Adipocyte (in vitro differentiated cells): ENCODE data around the gene ODC1.

Experiments
- DNase-seq: peaks from one replicate; pipeline ENCODE4 v3.0.0-alpha.2; 2015; ENCODE audit warnings: low read depth
- H3K27me3 ChIP-seq: replicated peaks from 2 replicates; pipeline ENCODE4 v1.7.0; 2013; ENCODE audit warnings: mild to moderate bottlenecking, low read length, moderate library complexity; ENCODE audit not compliant: control insufficient read depth, insufficient read depth
- H3K36me3 ChIP-seq: 2 replicates; pipeline ENCODE4 v1.7.0; 2013; ENCODE audit warnings: low read length, mild to moderate bottlenecking, moderate library complexity; ENCODE audit not compliant: control insufficient read depth, insufficient read depth, severe bottlenecking
- H3K4me1 ChIP-seq: 2 replicates; pipeline ENCODE4 v1.7.0; 2013; ENCODE audit warnings: mild to moderate bottlenecking, low read length, moderate library complexity; ENCODE audit not compliant: control insufficient read depth, insufficient read depth
- H3K4me3 ChIP-seq: 2 replicates; pipeline ENCODE4 v1.7.0; 2013; ENCODE audit warnings: mild to moderate bottlenecking, low read length, moderate library complexity
- H3K9ac ChIP-seq: 2 replicates; pipeline ENCODE4 v1.7.0; 2013; ENCODE audit warnings: mild to moderate bottlenecking, low read length, moderate library complexity
- H3K9me3 ChIP-seq: 2 replicates; pipeline ENCODE4 v1.7.0; 2013; ENCODE audit warnings: mild to moderate bottlenecking, low read length, moderate library complexity; ENCODE audit not compliant: control insufficient read depth

The ODC1 gene

DNA sequence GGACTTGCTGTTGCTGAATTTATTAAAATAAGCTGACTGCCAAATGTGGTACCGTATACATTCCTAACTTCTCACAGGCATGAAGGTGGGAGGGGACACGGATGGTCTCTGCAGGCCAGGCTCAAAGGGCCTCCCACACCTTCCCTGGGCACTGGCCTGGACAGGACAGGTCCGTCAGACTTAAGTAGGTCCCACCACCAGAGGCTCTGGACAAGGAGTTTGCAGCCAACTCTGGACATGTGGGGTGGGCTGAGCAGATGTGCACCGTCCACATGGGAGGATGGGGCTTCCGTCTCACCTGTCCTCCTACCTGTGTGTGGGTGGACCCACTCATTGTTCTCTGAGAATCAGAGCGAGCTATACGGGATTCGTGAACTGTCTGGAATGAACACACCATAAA, 8.2 kb downstream of the ODC1 start:
- no peak overlapping the region for H3K9ac ChIP-seq
- H3K36me3 ChIP-seq = peaks cover 56% of the 10 kb centered on the region
- H3K27me3 ChIP-seq = no peaks in the 10 kb centered on the region
- no peaks in the 10 kb centered on the region for H3K9me3 ChIP-seq
- H3K4me1 ChIP-seq = no peaks in the 10 kb centered on the region
- no peak overlapping the region for H3K4me3 ChIP-seq
- DNase-seq = no peak

DNA sequence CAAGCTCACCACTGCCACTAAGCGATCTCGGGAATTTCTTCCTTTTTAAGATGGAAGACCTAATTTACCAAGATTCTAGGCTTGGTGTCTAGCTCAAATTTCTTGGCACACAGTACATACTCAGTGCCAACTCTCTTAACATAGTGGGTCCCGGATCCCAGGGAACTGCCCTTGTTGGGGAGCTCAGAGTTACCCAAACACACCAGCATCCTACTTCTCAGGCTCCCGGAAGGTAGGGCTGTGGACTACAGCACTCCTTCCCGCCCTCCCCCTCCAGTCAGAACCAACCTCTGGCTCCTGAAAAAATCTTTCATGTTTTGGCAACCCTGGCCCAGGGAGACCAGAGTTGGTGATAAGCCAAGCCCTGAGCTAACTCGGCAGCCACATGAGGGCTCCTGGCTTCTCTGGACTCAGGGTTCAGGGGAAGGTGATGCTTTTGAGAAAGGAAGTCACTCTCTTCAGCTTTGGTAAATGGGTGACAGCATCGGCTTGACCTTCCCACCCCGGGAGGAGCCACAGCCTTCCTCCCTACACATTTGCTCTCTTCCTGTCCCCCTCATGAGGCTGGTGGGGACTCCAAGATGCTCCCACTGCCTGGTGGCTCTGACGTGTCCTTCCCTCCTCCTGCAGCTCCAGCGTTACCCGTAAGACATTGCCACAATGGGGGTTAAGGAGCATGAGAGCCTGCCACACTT, 8.8 kb downstream of the ODC1 start:
- DNase-seq = no peak
- H3K9me3 ChIP-seq = no peaks in the 10 kb centered on the region
- H3K4me1 ChIP-seq = no peaks in the 10 kb centered on the region
- H3K9ac ChIP-seq = no peak overlapping the region
- H3K36me3 ChIP-seq = peaks cover 50% of the 10 kb centered on the region
- no peak overlapping the region for H3K4me3 ChIP-seq
- no peaks in the 10 kb centered on the region for H3K27me3 ChIP-seq

DNA sequence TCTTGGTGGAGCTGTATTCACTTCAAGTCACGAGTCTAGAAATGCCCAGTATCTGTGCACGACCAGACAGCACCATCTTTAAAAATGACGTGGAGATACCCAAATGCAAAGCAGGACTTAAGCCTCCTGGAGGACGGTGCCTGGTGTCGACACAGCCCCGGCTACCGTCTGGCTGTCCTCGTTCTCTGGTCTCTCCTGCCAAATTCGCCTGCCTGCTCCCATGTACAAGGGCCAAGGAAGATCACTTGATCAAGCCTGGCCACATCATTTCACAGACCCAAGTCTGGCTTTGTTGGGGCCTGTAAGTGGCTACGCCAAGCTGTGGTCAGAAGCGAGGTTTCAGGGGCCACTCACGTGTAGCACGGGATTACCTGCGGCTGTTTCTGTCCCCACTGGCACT, 9.4 kb downstream of the ODC1 start:
- DNase-seq = no peak
- peaks cover 43% of the 10 kb centered on the region for H3K36me3 ChIP-seq
- H3K9ac ChIP-seq = no peak overlapping the region

DNA sequence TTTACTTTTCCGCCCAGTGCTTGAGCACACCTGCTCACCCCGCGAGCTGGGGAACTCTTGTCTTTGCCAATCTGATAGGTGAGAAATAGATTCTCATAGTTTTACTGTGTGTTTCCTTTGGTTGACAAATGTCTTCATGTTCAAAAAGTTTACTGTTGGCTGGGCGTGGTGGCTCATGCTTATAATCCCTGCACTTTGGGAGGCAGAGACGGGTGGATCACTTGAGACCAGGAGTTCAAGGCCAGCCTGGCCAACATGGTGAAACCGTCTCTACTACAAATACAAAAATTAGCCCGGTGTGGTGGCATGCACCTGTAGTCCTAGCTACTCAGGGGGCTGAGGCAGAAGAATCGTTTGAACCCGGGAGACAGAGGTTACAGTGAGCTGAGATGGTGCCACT, 10.3 kb downstream of the ODC1 start:
- Histone ChIP-seq H3K36me3 (peaks cover 35% of the 10 kb centered on the region), H3K4me1 (no peaks in the 10 kb centered on the region), H3K9ac (no peak overlapping the region), H3K27me3 (peaks cover 4% of the 10 kb centered on the region), H3K9me3 (no peaks in the 10 kb centered on the region), H3K4me3 (no peak overlapping the region)
- DNase-seq = no peak

More for the DNA sequence above, 9.4 kb downstream of the ODC1 start:
- Histone ChIP-seq H3K27me3 (no peaks in the 10 kb centered on the region), H3K4me3 (no peak overlapping the region), H3K4me1 (no peaks in the 10 kb centered on the region), H3K9me3 (no peaks in the 10 kb centered on the region)

DNA sequence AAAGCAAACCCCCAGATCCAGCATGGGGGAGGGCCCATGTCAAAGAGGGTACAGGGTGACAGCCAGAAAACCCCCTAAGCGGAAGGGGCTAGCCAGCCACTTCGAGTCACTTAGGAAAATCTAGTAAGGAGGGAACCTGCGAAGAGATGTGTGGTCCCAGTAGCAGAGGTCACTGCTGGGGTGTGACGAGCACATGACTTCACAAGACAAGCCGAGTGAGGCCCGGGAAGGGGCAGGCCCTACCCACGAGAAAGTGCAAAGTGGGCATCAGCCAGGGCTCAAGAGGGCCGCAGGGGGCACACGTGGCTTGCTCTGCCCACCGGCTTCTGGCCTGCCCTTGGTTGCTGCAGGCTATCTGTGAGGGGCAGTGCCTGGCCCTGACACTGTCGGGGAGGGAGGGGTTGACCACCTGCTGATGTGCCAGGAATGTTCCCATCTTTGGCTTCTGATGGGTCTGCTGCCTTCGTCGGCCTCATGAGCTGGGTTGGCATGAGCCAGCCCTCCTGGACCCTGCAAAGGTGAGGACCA, 11.5 kb downstream of the ODC1 start:
- H3K27me3 ChIP-seq = peaks cover 8% of the 10 kb centered on the region
- H3K36me3 ChIP-seq = peaks cover 23% of the 10 kb centered on the region
- H3K9me3 ChIP-seq = no peaks in the 10 kb centered on the region
- H3K4me3 ChIP-seq = no peak overlapping the region
- no peak overlapping the region for H3K9ac ChIP-seq
- H3K4me1 ChIP-seq = no peaks in the 10 kb centered on the region
- DNase-seq = no peak

DNA sequence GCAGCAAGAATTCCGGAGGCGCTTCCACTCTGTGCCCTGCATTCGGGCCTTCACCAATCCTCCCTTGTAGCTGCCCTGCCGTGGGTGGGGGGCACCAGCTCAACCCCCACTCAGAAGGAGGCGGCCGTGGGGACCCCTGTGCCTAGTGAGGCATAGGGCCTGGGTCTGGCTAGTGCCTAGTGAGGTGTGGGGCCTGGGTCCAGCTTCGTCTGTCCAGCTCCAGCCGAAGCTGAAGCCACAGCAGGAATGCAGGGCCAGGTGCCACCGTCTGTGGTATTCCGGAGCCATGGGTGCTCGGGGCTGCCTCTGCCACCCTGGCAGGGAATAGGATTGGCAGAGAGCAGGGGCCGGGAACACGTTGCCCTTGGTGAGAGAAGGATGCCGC, 12.3 kb downstream of the ODC1 start:
- Histone ChIP-seq H3K4me1 (no peaks in the 10 kb centered on the region), H3K9ac (no peak overlapping the region), H3K27me3 (peaks cover 17% of the 10 kb centered on the region), H3K4me3 (no peak overlapping the region), H3K9me3 (no peaks in the 10 kb centered on the region), H3K36me3 (peaks cover 15% of the 10 kb centered on the region)
- no peak for DNase-seq

DNA sequence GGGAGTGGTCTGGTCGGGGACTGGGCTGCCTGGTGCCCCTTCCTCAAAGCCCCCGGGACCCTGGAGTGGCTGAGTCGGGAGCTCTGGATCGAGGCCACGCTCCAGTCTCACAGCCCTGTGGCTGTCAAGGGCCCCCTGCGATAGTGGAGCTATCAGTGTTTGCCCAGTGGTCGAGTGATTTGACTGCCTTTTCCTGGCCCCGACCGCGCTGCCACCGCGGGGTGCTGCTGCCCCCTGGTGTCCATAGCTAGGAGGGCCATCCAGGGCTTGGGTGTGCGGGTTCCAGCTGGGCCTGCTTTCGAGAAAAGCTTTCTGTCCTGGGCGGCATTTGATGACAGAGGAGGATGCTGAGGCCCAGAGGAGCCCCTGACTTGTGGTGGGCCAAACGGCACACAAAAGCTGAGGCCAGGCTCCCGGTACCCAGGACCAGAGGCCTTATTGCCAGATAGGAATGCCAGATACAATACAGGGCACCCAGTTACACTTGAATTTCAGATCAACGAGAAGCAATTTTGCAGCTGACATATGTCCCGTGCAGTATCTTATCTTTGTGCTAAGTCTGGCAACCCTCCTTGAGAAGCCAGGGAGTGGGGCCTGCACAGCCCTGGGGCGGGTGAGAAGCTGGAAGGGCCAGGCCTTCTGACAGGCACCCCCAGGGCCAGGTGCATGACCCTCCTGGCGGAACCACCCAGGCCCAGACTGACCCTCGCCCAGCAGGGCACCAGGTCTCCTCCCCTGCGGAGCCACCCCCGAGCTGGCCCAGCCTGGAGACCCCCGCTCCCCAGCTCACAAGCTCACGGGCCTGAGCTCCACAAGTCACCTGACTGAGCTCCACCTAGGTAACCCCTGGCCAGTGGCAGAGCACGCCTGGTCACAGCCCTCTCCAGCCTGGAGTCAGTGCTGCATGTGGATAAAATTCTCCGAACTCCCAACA, 13.0 kb downstream of the ODC1 start:
- peak; percentile 85 for DNase-seq
- Histone ChIP-seq H3K9me3 (no peaks in the 10 kb centered on the region), H3K4me3 (no peak overlapping the region)

DNA sequence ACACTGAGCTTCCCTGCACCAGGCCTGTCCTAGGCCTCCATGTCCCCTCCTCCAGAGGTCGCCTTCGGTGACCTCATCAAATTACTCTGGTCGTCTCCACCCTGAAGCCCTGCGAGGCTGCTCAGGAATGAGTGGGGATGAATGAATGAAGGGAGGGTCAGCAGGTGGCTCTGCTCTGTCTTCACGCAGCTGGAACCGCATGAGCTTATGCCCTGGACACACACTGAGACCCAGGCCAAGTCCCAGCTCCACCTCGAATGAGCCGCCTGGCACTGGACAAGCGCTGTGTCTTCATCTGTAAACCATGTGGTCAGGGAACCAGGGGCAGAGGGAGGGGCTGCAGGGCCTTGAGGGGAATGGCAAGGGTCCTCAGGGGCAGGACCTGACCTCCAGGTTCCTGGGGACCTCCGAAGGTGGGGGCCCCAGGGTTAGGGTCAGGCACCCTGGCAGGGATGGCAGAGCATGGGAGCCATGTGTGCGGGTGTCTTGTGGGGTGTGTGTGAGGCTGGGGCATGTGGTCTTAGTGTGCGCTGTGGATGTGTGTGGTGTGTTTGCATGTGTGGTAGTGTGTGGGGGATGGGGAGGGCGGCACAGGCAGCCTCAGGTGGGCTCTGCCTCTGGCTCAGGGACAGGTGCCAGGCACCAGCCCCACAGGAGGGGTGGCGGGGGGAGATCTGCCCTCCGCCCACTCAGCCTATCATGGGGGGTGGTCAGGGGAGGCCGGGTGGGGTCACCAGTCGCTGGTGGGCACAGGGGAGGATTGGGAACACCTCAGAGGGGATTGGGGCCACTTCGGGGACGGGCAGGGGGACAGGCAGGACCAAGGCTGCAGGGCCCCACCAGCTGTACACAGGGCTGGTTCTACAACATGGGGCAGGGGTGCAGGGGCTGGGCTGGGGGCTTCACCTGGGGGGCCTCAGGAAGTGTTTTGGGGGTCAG, 13.9 kb downstream of the ODC1 start:
- H3K27me3 ChIP-seq = peaks cover 17% of the 10 kb centered on the region
- no peaks in the 10 kb centered on the region for H3K36me3 ChIP-seq
- no peak overlapping the region for H3K9ac ChIP-seq
- DNase-seq = no peak
- no peak overlapping the region for H3K4me3 ChIP-seq
- no peaks in the 10 kb centered on the region for H3K4me1 ChIP-seq
- no peaks in the 10 kb centered on the region for H3K9me3 ChIP-seq

More for the DNA sequence above, 13.0 kb downstream of the ODC1 start:
- Histone ChIP-seq H3K36me3 (peaks cover 8% of the 10 kb centered on the region), H3K27me3 (peaks cover 17% of the 10 kb centered on the region), H3K4me1 (no peaks in the 10 kb centered on the region), H3K9ac (no peak overlapping the region)

DNA sequence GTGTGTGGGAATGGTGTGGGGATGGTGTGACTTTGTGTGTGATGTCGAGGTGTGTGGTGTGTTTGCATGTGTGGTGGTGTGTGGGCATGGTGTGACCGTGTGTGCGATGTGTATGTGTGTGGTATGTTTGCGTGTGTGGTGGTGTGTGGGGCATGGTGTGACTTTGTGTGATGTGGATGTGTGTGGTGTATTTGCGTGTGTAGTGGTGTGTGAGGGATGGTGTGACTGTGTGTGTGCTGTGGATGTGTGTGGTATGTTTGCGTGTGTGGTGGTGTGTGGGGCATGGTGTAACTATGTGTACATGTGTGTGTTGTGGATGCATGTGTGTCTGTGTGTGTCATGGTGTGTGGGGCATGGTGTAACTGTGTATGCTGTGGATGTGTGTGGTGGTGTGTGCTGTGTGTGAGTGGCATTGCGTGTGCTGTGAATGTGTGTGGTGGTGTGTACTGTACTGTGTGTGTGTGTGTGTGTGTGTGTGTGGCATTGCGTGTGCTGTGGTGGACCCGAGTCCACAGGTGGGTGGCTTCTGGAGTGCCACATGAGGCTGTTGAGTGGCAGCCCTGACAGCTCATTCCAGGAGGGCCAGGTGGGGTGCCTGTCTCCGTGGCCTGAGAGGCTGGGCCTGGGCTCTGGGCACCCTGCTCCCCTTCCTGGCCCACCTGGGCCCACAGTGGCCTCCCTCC, 14.7 kb downstream of the ODC1 start:
- Histone ChIP-seq H3K4me1 (no peaks in the 10 kb centered on the region), H3K9ac (no peak overlapping the region), H3K9me3 (no peaks in the 10 kb centered on the region), H3K4me3 (no peak overlapping the region), H3K27me3 (peaks cover 17% of the 10 kb centered on the region), H3K36me3 (no peaks in the 10 kb centered on the region)
- no peak for DNase-seq

DNA sequence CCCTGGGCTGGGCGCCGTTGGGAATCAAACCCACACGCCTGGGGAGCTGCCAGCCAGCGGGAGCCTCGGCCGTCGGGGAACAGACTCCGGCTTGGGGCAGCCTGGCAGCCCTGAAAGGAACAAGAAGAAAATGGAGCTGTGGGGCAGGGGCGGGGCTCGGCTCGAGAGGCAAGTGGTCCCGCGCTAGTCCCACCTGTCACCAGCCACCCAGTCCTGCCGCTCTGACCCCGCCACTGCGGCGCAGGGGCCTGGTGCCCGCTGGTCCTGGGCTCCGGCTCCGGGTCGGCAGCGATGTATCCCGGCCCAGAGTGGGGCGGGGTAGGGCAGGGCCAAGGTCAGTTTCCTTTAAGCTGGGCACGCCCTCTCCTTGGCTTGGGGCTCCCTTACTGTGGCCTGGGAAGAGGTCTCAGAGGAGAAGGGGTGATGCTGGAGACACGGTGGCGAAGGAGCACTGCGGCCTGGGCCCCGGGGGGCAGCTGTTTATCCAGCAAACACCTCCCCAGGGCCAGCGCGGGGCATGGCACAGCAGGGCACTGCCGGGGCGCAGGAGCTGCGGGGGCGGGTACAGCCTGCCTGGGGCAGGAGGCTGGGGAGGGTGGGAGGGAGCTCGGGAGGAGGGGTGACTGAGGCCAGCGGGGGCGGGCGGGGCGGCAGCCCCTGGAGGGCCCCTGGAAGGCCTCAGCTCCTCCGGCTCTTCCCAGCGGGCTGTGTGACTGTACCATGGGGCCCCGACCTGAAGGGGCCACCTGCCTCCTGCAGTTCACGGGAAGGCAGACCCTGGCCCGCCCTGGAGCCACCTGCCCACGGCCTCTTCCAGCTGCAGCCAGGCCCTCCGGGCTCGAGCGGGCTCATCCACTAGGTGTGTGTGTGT, 15.6 kb downstream of the ODC1 start:
- peaks cover 3% of the 10 kb centered on the region for H3K4me1 ChIP-seq
- H3K9ac ChIP-seq = no peak overlapping the region
- peaks cover 17% of the 10 kb centered on the region for H3K27me3 ChIP-seq
- DNase-seq = no peak
- no peaks in the 10 kb centered on the region for H3K36me3 ChIP-seq
- no peaks in the 10 kb centered on the region for H3K9me3 ChIP-seq
- H3K4me3 ChIP-seq = peak overlapping the region; percentile 60
